ENCODE data around the gene CPA1.
A peak's percentile ranks its signal among the peaks of the same experiment; 100 is the strongest.

Gene CPA1

DNA sequence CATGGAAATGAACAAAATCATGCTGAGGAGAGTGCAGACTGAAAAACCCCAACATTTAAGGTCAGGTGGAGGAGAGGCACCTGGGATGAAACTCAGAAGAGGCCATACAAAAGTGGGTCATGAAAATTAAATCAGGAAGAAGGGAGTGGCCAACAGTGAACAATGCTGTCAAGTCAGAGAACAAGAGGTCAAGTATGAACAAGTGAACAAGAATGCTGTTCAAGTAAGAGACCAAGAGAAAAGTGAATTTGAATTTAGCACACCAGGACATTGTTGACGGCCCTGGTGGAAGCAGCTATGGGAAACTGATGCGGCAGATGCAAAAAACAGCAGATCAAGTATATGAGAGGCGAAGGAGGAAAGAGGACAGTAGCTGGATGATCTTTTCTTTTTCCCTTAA, 52.6 kb downstream of the CPA1 start:
- peak; percentile 71 for DNase-seq

DNA sequence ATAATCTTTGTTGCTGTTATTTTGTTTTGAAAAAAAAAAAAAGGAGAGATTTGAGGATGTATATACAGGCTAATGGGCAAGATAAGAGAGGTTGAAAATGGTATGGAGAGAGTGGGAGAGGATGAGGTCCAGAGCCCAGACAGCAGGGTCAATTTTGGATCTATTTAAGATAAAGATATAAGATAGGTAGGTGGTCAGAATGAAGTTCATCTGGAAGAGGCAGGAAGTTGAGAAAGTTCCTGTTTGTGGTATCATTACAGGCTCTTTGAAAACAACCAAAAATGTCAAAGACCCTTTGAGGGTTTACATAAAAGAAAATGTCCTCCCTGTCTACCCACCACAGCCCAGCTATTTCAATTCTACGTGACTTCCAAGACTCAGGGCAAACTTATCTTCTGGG, 53.0 kb downstream of the CPA1 start:
- no peak for DNase-seq

DNA sequence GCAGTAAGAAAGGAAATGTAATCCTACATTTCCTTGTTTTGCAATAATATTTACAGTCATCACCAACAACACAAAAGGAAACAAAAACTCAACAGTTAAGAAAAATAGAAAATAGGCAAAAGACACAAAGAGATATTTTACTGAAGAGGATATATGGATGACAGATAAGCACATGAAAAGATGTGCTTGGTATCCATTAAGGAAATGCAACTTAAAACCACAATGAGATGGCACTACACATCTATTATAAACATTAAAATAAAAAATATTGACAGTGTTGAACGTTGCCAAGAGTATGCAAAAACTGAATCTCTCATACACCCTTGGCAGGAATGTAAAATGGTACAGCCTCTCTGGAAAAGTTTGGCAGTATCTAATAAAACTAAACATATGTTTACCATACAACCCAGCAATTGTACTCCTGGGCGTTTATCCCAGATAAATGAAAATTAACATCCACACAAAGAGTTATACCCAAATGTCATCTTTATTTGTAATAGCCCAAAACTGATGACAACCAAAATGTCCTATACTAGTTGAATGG, 55.1 kb downstream of the CPA1 start:
- DNase-seq = no peak

DNA sequence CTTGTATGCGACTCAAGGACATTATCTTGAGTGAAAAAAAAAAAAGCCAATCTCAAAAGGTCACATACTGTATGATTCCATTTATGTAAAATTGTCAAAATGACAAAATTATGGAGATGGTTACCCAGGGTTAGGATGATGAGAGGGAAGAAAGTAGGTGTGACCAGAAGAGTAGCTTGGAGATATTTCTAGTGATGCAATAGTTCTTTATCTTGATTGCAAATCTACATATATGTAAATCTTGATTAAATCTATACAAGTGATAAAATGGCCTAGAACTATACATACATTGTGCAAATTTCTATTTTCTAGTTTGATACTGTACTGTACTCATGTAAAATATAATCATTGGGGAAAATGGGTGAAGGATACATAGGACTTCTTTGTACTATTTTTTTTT, 56.0 kb downstream of the CPA1 start:
- no peak for DNase-seq
